Liver (tissue), 3 donors: ENCODE measurements around the gene FAM83E.

Experiments used
- ATF3 ChIP-seq: IDR thresholded peaks from 2 replicates; pipeline ENCODE4 v1.6.1; 2016; ENCODE audit warnings: antibody characterized with exemption
- CTCF ChIP-seq: fragments of 150-350 bp; IDR thresholded peaks from 2 replicates; pipeline ENCODE4 v1.5.1; 2017; ENCODE audit warnings: improper control_type of control experiment, low read depth, low read length; ENCODE audit not compliant: missing input control
- EGR1 ChIP-seq, 2 donors: IDR thresholded peaks; 2 replicates each; pipeline ENCODE4 v1.6.1; 2016 to 2018; ENCODE audit warnings: antibody characterized with exemption in 2 of 2, low read depth in 2 of 2
- FOXA1 ChIP-seq: IDR thresholded peaks from 2 replicates; pipeline ENCODE4 v1.6.1; 2016; ENCODE audit warnings: antibody characterized with exemption
- GABPA ChIP-seq, 2 donors: IDR thresholded peaks in 1 of 2; conservative IDR thresholded peaks in 1 of 2; 2 replicates each; pipeline ENCODE4 v1.6.1; 2016; ENCODE audit warnings: antibody characterized with exemption in 2 of 2, mild to moderate bottlenecking in 1 of 2, moderate library complexity in 1 of 2
- HNF4A ChIP-seq, 2 donors: conservative IDR thresholded peaks; 2 replicates each; pipeline ENCODE4 v1.6.1; 2016; ENCODE audit warnings: antibody characterized with exemption in 2 of 2, mild to moderate bottlenecking in 2 of 2
- HNF4G ChIP-seq: IDR thresholded peaks from 2 replicates; pipeline ENCODE4 v1.6.1; 2016; ENCODE audit warnings: antibody characterized with exemption
- MAX ChIP-seq: IDR thresholded peaks from 2 replicates; pipeline ENCODE4 v1.6.1; 2016; ENCODE audit warnings: antibody characterized with exemption
- RAD21 ChIP-seq, 2 donors: IDR thresholded peaks; 2 replicates each; pipeline ENCODE4 v1.6.1; 2016; ENCODE audit warnings: antibody characterized with exemption in 2 of 2, mild to moderate bottlenecking in 2 of 2
- RXRA ChIP-seq, 2 donors: IDR thresholded peaks; 2 replicates each; pipeline ENCODE4 v1.6.1; 2017 to 2018; ENCODE audit warnings: antibody characterized with exemption in 2 of 2, mild to moderate bottlenecking in 1 of 2
- SP1 ChIP-seq: IDR thresholded peaks from 2 replicates; pipeline ENCODE4 v1.6.1; 2018; ENCODE audit warnings: antibody characterized with exemption, mild to moderate bottlenecking
- TAF1 ChIP-seq: conservative IDR thresholded peaks from 2 replicates; pipeline ENCODE4 v1.6.1; 2016; ENCODE audit warnings: antibody characterized with exemption, mild to moderate bottlenecking
- ZBTB33 ChIP-seq: IDR thresholded peaks from 2 replicates; pipeline ENCODE4 v1.6.1; 2016; ENCODE audit warnings: antibody characterized with exemption
- TF ChIP-seq, protein P1 (sequence below): IDR thresholded peaks from 2 replicates; pipeline ENCODE4 v1.6.1; 2016; ENCODE audit warnings: antibody characterized with exemption, mild to moderate bottlenecking
- donor health status: healthy.
- donor health status: healthy.

DNA sequence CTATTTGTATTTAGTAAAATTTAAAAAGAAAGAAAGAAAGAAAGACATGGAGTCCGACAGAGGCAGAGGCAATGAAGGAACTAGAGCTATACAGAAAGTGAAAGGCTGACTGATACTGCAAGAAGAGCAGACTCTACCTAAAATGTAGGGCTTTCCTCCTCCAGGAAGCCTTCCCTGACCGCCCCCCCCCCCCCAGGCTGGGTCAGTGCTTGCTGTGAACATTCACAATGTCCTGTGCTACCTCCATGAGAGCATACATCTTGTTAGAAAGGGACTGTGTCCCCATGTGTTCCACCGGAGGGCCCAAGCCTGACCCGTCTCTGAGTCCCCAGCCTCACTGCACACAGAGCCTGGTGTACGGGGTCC is 36.8 kb upstream of the FAM83E start:
- TF ChIP-seq CTCF (no peak), RXRA (IDR thresholded peaks at IDR 0.05) (no peak), MAX (no peak), RAD21 (IDR thresholded peaks at IDR 0.05) (no peak), ZBTB33 (no peak), ATF3 (no peak), GABPA (IDR thresholded peaks at IDR 0.05 in 1 of 2, conservative IDR thresholded peaks at IDR 0.05 in 1 of 2) (no peak), TAF1 (no peak), EGR1 (IDR thresholded peaks at IDR 0.05; ENCODE audit: low read depth in 2 of 2) (no peak), HNF4G (no peak), FOXA1 (no peak), SP1 (no peak), HNF4A (conservative IDR thresholded peaks at IDR 0.05) (no peak)
- TF ChIP-seq, protein P1, sequence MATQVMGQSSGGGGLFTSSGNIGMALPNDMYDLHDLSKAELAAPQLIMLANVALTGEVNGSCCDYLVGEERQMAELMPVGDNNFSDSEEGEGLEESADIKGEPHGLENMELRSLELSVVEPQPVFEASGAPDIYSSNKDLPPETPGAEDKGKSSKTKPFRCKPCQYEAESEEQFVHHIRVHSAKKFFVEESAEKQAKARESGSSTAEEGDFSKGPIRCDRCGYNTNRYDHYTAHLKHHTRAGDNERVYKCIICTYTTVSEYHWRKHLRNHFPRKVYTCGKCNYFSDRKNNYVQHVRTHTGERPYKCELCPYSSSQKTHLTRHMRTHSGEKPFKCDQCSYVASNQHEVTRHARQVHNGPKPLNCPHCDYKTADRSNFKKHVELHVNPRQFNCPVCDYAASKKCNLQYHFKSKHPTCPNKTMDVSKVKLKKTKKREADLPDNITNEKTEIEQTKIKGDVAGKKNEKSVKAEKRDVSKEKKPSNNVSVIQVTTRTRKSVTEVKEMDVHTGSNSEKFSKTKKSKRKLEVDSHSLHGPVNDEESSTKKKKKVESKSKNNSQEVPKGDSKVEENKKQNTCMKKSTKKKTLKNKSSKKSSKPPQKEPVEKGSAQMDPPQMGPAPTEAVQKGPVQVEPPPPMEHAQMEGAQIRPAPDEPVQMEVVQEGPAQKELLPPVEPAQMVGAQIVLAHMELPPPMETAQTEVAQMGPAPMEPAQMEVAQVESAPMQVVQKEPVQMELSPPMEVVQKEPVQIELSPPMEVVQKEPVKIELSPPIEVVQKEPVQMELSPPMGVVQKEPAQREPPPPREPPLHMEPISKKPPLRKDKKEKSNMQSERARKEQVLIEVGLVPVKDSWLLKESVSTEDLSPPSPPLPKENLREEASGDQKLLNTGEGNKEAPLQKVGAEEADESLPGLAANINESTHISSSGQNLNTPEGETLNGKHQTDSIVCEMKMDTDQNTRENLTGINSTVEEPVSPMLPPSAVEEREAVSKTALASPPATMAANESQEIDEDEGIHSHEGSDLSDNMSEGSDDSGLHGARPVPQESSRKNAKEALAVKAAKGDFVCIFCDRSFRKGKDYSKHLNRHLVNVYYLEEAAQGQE: no peak
